Esophagus mucosa (tissue), 1 donor: ENCODE results near the gene DCHS2. TPM values are rescaled to one million over a fixed set of nuclear protein-coding genes. Genes with fewer than 3 reads are reported as not detected.

ENCODE experiments used
- ATAC-seq: fragments of 200-7000 bp; cut with Tn5 transposase; one replicate; pipeline ENCODE4 v1.9.1; 2020
- total RNA-seq: library from RNA; stranded (reverse); gene quantifications from one replicate; pipeline ENCODE4 v1.2.4, GENCODE V29; 2023
- donor health status: DM: yes; HTN: yes; CAD: no.

DCHS2 gene
- total RNA-seq, 1 donor from 2014 or later = 0.48 TPM

DNA sequence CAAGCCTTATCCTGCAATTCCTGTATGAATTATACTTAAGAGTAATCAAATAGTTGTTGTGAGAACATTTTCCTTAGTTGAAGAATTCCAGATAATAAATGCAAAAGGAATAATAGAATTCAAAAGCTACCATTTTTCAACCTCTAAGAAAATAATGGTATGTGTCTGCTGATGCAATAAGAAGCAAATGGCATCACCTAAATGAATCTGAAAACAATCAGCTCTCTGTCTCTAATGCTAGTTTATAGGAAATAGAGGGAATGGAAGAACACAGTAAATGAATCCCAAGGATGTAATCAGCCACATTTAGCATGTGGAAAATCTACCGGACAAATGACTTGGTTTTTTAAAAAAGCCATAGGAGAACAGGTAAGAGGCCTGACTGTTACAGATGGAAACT, 115.1 kb downstream of the DCHS2 start:
- no peak for ATAC-seq

DNA sequence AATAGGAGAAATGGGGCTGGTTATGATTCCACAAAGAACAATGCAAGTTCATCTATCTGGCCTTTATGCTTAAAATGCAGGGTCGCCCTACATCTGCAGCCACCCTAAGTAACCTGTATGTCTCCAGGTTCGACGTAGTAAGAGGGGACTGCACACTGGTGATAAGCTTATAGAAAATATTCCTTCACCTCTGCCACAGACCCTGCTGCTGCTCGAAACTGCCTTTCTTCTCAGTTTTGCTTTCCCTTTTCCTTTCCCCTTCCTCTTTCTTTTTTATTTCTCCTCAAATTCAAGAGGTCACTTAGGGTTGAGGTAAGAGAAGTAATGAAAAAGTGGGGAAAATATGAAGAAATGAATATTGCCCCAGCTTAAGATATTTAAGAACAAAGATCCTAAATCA, 123.5 kb downstream of the DCHS2 start:
- no peak for ATAC-seq

DNA sequence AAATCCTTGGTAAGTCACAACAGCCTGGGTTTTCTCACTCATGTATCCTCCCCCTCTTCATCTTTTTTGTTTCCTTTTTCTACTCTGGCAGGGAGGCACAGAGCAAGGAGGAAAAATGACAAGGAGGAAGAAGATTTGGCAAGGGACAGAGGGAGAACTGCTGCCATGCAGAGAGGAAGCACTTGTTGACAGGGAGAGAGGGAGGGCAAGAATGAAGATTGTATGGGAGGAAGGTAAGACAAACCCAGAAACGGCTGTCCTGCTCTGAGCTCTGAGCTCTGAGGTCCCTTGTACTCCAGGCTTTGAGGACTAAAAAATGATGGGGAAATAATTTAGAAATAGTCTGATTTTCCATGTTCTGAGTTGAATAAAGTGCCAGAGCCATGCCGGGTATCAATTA, 123.9 kb downstream of the DCHS2 start:
- ATAC-seq = no peak

DNA sequence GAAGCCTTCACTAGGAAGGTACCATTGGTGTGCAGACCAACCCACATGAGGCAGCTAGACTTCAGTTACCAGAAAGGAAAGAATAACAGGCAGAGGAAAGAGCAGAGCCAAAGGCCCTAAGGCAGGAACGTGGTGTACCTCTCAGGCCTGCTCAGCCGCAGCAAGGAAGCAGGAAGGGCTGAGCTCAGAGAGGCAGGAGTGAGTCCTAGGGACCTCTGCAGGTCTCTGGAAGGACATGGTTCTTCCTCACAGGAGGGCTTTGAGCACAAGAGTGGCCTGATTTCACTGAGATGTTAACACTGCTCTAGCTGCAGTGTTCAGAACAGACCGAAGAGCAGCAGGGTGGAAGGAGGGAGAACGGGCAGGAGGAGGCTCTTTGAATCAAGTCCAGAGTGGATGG, 124.6 kb downstream of the DCHS2 start:
- ATAC-seq = no peak

DNA sequence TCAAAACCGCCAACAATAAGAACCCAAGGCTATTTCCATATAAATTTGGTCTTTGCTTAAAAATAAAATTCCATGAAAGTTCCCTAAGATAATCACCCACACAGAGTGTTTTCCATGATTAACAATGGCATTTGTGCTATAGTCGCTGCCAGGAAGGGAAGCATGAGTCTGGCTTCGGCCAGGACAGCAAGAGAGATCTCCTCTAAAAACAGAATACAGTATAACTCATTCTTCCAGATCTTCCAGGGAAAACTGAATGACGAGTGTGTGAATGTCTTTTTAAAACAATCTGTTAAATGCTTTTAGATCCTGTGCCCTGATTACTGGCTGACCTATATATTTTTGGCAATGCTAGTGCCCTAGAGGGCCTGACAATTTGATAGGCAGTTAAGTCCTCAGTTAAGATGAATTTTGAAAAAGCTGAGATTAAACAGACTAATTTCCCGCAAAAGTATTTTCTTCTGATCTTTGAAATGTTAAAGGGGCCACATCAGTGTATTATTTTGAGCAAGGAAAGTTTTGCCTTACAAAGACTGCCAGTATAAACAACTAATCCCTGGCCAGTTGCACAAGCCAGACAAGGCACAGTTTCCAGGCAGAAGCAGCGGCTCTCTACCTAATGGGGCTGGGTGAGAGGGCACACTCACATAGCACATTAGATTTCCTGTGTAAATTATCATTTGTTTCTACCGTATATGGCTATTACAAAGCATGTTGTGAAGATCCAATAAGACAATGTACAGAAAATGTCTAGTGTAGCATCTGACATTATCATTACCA, 127.3 kb downstream of the DCHS2 start:
- no peak for ATAC-seq

DNA sequence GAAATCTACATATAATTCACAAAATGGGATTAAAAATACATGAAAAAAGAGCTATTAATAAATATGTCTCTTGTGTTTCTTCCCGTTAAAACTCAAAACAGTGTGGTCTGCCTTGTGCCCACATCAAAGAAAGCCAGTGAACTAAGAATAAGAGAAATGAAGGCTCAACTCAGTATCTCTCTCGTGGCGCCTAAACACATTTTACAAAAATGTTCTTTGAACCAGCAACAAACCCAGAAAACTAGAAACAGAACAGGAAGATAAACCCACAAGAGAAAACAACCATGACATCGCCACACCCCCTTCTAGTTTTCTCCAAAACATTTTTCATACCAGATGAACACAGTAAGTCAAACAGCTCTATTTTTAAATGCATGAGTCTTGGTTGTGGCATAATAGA, 130.1 kb downstream of the DCHS2 start:
- no peak for ATAC-seq

DNA sequence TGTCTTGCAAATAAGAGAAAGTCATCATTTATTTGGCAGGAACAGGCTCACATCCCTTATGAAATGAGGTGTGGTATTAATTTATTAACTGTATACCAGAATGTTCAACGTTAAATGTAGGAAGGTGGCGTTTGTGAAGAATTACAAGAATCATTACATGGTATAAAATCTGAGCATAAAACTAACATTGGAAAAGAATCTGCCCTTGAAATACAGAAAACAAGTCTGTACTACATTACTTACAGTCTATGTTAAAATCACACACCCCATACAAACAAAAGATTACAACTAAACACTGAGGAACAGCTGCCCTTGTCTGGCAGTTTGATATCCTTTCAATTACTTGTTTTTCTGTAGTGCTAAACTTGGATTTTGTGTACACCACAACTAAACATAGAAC, 131.1 kb downstream of the DCHS2 start:
- no peak for ATAC-seq

DNA sequence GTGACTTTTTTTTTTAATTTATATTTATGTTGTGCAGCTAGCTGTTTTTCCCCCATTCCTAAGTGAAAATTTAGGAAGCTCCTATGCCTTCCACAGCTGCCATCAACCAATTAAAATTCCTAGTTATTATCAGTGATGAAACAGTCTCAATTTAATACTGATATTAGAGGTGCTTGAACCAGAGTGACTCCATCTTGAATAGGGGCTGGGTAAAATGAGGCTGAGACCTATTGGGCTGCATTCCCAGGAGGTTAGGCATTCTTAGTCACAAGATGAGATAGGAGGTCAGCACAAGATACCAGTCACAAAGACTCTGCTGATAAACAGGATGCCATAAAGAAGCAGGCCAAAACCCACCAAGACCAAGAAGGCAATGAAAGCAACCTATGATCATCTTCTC, 136.7 kb downstream of the DCHS2 start:
- no peak for ATAC-seq

DNA sequence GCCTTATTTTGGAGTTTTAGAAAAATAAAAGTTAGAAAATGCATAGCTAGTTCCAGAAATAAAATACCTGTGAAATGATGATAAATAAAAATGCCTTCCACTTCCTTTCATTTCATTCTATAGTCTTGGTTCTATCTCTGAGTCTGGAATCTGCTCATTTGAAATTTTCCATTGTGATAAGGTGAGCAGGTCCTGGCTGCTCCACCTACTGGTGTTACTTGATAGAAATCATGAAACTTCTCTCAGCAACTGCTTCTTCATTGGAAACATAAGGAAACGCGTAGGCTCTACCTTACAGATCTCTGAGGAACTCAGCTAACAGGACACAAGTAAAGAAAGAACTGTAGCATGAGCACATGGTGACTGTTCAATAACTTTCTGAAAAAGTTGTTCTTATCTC, 141.8 kb downstream of the DCHS2 start:
- no peak for ATAC-seq

DNA sequence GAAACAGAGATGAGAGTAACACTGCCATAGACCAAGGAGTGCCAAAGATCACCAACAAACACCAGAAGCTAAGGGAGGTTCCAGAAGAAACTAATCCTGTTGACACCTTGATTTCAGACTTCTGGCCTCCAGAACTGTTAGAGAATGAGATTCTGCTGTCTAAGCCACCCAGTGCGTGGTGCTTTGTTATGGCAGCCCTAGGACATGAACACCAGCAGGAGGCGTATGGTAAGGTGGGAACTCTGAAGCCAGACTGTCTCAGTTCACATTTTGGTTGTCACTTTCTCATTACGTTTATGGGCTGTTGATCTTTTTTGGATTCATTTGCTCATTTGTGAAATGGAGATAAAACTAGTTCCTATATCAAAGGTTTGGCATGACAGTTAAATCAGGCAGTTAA, 142.9 kb downstream of the DCHS2 start:
- ATAC-seq = no peak

DNA sequence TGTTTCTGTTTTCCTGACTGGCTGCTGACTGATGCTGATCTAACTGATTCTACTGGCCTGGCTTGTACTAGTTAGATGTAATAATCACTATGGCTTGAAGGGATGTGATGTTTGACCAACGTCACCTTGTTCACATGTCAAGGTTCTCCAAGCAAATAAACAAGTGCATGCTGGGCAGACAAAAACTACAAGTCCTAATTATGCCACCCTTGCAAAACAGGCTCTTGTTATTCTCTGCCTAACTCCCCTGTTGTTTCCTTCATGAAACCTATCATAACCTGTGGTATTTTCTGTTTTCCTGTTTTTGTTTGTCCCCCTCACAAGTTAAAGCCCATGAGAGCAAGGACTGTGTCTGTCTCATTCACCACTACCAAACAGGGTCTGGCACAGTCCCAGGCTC, 146.2 kb downstream of the DCHS2 start:
- no peak for ATAC-seq

DNA sequence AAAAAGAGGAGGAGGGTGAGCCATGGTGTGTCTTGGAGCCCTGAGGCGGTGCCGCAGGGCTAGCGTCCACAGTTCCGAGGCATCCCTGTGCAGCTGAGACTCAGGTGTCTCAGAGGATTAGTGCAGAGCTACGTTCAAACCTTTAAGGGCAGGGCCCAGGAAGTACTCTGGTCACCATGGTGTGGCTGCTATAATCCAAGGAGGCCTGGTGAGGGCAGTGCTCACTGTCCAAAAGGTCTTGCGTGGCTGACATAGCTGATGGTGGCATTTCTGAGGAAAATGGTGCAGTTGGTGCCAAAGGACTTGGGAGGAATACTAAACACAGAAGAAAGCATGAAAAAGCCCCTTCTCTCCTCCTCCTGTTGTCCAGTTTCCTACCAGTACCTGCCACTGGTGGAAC, 146.9 kb downstream of the DCHS2 start:
- ATAC-seq = no peak

DNA sequence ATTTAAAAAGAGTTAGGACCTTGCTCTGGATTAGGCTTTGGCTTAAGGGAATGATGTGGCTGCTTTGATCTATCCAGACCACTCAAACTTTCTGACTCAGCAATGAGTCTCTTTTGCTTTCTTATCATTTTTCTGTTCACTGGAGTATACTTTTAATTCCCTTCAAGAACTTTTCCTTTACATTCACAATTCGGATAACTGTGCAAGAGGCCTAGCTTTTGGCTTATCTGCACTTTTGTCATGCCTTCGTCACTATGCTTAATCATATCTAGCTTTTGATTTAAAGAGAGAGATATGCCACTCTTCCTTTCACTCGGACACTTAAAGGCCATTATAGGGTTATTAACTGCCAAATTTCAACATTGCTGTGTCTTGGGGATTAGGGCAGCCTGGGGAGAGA, 147.9 kb downstream of the DCHS2 start:
- no peak for ATAC-seq

DNA sequence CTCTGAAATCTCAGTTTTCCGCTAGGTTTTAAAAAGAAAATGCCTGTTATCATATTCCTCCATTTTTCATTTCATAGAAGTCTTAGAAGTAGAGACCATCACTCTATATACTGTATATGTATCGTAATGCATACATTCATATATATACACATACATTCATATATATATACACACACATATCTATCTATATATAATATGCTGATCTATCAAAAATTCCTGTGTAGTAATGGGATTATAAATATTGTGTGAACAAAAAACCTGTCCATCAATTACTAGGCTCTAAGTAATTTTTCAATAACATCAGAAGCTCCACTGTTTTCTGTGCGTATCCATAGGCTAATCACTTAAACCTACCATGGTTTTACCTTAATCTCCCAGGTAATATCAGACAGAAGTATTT, 150.2 kb downstream of the DCHS2 start:
- ATAC-seq = no peak

DNA sequence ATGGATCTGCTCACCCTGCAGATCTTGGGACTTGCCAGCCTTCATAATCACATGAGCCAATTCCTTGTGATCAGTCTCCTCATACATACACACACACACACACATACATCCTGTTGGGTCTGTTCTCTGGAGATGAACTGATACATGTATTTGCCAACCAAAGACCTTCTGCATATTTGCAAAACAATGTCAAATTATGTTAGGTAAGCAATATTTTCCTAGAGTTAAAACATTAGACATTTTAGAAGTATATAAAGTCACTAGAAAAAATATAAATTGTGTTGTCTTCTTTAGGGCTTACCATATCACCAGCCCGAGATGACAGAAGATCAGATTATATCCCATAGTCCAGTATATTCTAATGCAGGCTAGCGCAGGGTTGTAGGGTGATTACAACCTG, 156.0 kb downstream of the DCHS2 start:
- no peak for ATAC-seq

DNA sequence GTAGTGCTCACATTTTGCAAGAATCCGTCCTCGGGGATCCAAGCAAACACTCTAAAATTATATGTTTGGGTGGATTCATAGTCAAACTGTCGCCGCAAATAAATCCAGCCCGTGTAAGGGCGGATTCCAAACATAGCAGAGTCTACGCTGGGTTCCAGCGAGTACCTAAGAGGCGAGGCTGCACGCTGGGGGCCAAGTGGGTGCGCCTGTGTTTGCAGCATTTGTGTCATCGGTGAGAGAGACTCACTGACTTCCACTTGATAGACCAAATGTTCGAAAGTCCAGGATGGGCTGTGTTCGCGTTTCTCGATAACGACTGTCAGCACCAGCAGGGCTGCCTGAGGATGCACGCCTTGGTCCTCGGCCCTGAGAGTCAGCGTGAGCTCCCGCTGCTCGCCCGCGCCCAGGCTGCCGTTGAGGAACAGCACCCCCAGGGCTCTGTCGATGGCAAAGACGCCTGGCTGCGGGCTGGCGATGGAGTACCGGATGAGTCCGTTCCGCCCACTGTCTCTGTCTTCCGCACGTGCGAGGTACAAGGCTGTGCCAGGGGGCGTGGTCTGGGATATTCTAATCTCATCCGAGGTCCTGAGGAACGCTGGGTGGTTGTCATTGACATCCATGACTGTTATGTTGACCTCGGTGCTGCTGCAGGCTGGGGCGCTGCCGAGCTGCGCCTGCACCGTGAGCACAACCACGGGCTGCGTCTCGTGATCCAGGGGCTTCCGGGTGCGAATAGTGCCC, 158.7 kb downstream of the DCHS2 start:
- ATAC-seq = peak; percentile 33

DNA sequence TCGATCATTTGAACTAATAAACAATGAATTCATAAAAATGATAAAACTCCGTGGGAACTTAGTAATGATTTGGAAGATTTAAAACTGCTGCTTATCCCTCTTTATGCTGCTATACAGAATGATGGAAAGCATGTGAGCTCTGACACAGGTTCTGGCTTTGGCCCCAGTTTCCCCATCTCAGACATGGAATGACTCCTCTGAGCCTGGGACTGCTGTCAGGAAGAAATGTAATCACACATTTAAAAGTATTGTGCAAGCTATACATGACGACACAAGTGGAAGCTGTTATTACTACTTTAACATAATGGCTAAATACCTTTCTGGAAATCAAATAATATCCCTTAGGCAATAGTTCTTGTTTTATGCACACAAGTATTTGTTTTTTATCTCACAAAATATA, 161.7 kb downstream of the DCHS2 start:
- ATAC-seq = peak; percentile 23

DNA sequence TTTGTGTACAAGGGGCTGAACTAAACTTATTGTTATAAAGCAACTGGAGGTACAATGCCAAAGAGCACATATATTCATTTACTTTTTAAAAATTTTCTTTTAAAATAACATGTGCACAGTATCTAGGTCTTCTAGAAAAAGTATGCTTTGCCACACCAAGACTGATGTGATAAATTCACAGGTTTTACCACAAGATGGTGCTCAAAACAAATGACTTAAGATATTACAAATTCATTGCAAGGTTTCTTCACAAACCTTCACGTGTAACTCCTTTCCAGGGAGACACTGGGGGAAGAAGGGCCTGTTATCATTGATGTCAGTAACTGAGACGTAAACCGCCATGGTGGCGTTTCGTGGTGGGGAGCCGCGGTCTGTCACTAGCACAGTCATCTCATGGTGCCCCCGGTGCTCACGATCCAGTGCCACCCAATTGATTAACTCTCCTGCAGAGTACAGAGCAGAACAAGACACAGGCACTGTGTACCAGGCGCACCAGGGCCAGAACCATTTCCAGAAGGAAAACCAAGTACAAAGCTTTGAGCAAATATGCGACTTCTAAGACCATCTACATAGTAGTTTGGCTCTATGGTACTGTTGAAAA, 162.2 kb downstream of the DCHS2 start:
- no peak for ATAC-seq

DNA sequence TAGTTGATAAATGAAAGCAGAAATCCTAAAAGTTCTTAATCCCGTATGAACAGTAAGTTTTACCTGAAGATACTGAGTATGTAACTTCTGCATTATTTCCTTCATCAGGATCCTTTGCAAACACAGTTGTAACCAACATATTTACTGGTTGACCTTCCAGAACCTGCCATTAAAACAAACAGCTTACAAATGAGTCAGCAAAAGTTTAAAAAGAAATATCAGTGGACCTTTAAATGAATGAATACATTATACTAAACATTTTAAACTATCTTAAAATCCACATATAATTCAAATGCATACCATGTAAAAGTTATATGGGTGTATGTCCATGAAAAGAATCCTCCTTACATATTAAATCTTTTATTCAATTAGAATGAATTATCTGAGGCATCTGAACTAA, 163.6 kb downstream of the DCHS2 start:
- no peak for ATAC-seq

DNA sequence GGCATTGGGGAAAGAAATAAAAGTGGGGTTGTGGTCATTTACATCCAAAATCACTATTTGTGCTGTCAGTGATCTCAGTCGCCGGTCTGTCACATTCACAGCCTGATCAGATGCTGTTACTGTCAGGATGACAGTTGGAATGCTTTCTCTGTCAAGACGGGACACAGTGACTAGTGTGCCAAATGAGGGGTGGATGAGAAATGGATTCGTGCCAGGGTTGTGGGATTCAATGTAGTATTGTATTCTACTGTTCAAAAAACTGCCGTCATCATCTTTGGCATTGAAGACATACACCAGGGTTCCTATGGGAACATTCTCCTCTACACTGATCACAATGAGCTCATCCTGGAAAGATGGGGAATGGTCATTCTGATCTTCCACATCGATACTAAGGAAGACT, 171.1 kb downstream of the DCHS2 start:
- ATAC-seq = no peak

DNA sequence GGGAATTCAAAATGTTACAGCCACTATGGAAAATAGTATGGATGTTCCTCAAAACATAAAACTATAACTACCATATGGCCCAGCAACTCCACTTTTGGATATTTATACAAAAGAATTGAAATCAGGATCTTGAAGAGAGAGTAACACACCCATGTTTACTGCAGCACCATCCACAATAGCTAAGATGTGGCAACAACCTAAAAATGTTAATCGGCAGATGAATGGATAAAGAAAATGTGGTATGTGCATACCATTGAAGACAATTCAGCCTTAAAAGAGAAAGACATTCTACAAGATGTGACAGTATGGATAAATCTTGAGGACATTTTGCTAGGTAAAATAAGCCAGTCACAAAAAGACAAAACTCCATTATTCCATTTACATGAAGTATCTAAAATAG, 171.9 kb downstream of the DCHS2 start:
- no peak for ATAC-seq

DNA sequence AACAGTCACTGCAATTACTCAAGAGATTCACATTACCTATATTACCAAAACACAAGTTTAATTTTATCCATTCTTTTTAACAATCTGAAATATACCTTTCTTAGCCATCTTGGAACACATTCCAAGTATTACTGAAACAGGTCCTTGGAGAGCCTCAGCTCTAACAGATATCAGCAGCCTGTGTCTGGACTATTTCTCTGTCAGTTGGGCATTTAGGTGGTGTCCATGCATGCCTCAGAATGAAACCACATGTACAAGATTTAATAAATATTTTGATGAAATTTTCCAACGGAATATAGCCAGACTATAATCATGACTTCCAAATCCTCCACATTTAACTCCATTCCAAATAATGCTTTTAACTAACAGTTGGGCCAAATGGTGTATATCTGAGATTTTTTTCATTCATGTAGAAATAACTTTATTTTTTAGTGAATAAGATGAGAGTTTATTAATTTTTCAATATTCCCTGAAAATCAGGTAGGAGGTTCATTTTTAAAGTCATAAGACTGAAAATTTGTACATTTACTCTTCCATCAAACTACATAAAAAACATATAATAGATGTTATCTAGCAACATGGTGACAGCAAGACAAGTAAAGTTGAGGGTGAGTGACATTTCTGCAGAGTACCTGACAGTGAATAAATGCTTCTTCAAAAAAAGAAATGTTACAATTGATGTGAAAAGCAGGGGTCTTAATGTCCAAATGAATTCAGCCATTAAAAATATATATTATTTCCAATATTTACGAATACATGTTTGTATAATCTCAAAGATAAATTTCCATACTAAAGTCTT, 174.2 kb downstream of the DCHS2 start:
- ATAC-seq = no peak

DNA sequence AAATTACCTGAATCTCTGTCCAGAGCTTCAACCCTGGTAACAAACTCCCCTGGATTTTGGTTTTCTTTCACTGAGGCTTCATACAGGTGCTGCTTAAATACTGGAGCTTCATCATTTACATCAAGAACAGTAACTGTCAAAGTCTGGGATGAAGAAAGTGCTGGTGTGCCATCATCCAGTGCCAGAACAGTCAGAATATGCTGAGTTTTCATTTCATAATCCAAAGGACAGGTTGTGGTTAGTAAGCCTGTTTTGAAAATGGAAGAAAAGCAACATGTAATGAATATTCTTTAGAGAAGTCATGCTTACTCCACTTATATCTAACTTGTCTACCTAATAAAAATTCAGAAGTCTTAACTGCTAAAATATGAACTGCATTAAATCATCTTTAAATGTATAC, 175.9 kb downstream of the DCHS2 start:
- no peak for ATAC-seq
